Ishikawa (cell line): ENCODE measurements around the gene SNTG2.

Experiments used
- CEBPB ChIP-seq: IDR thresholded peaks from 2 replicates; pipeline ENCODE4 v1.6.1; 2012
- CREB1 ChIP-seq: IDR thresholded peaks from 2 replicates; pipeline ENCODE4 v1.6.1; 2012; ENCODE audit warnings: low read depth
- EGR1 ChIP-seq: IDR thresholded peaks from 2 replicates; pipeline ENCODE4 v1.6.1; 2012
- EP300 ChIP-seq: IDR thresholded peaks from 2 replicates; pipeline ENCODE4 v1.6.1; 2012; ENCODE audit warnings: borderline replicate concordance
- FOXM1 ChIP-seq: IDR thresholded peaks from 2 replicates; pipeline ENCODE4 v1.6.1; 2012; ENCODE audit warnings: low read depth, borderline replicate concordance
- NFIC ChIP-seq: IDR thresholded peaks from 2 replicates; pipeline ENCODE4 v1.6.1; 2012
- RAD21 ChIP-seq: IDR thresholded peaks from 2 replicates; pipeline ENCODE4 v1.6.1; 2012; ENCODE audit warnings: low read depth
- TAF1 ChIP-seq: IDR thresholded peaks from 2 replicates; pipeline ENCODE4 v1.6.1; 2012; ENCODE audit warnings: low read depth, mild to moderate bottlenecking
- TCF12 ChIP-seq: IDR thresholded peaks from 2 replicates; pipeline ENCODE4 v1.6.1; 2012; ENCODE audit warnings: low read depth
- TEAD4 ChIP-seq: IDR thresholded peaks from 2 replicates; pipeline ENCODE4 v1.6.1; 2012
- YY1 ChIP-seq: IDR thresholded peaks from 2 replicates; pipeline ENCODE4 v1.6.1; 2012; ENCODE audit warnings: low read depth
- ZBTB7A ChIP-seq: IDR thresholded peaks from 2 replicates; pipeline ENCODE4 v1.6.1; 2012; ENCODE audit warnings: low read depth
- TF ChIP-seq, protein P1 (sequence below): IDR thresholded peaks from 2 replicates; pipeline ENCODE4 v1.6.1; 2012
- TF ChIP-seq, protein P2 (sequence below): IDR thresholded peaks from 2 replicates; pipeline ENCODE4 v1.6.1; 2012; ENCODE audit warnings: low read depth, mild to moderate bottlenecking
- TF ChIP-seq, protein P3 (sequence below): IDR thresholded peaks from 2 replicates; pipeline ENCODE4 v1.6.1; 2012

The SNTG2 gene

DNA sequence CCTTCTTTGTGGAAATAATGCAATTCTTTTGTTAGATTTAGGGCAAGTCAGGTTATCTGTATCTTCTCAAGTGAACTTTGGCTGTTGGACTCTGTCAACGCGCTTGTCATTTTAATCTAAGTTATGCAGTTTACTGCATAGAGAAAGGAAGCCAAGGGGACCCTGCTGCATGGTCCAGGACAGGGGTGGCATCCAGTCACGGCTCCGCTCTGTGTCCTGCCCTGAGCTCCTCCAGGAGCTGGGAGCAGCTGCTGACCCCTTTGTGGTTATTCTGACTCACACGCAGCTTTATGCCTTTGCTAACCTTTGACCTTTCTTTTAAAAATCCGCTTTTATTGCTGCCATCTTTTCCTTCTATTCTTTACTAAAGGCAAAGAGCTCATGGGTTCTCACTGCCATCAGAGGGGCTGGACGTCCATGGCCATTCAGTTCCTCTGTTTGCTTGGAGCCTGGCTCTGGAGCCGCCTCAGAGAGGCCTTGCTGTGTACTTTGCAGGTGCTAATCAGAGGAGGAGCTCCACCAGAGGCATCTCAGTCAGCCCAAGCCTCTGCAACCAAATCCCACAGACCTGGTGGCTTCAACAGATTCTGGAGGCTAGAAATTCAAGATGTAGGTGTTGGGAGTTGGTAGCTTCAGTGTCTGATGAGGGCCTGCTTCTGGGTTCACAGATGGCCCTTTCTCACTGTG, 39.3 kb downstream of the SNTG2 start:
- TF ChIP-seq EGR1 = no peak
- TF ChIP-seq, protein P1, sequence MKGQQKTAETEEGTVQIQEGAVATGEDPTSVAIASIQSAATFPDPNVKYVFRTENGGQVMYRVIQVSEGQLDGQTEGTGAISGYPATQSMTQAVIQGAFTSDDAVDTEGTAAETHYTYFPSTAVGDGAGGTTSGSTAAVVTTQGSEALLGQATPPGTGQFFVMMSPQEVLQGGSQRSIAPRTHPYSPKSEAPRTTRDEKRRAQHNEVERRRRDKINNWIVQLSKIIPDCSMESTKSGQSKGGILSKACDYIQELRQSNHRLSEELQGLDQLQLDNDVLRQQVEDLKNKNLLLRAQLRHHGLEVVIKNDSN = no peak
- no peak for TF ChIP-seq TAF1
- TF ChIP-seq RAD21 = no peak
- TF ChIP-seq EP300 = no peak
- TF ChIP-seq TCF12 = no peak
- TF ChIP-seq, protein P2, sequence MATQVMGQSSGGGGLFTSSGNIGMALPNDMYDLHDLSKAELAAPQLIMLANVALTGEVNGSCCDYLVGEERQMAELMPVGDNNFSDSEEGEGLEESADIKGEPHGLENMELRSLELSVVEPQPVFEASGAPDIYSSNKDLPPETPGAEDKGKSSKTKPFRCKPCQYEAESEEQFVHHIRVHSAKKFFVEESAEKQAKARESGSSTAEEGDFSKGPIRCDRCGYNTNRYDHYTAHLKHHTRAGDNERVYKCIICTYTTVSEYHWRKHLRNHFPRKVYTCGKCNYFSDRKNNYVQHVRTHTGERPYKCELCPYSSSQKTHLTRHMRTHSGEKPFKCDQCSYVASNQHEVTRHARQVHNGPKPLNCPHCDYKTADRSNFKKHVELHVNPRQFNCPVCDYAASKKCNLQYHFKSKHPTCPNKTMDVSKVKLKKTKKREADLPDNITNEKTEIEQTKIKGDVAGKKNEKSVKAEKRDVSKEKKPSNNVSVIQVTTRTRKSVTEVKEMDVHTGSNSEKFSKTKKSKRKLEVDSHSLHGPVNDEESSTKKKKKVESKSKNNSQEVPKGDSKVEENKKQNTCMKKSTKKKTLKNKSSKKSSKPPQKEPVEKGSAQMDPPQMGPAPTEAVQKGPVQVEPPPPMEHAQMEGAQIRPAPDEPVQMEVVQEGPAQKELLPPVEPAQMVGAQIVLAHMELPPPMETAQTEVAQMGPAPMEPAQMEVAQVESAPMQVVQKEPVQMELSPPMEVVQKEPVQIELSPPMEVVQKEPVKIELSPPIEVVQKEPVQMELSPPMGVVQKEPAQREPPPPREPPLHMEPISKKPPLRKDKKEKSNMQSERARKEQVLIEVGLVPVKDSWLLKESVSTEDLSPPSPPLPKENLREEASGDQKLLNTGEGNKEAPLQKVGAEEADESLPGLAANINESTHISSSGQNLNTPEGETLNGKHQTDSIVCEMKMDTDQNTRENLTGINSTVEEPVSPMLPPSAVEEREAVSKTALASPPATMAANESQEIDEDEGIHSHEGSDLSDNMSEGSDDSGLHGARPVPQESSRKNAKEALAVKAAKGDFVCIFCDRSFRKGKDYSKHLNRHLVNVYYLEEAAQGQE = no peak
- TF ChIP-seq FOXM1 = no peak
- no peak for TF ChIP-seq CREB1

DNA sequence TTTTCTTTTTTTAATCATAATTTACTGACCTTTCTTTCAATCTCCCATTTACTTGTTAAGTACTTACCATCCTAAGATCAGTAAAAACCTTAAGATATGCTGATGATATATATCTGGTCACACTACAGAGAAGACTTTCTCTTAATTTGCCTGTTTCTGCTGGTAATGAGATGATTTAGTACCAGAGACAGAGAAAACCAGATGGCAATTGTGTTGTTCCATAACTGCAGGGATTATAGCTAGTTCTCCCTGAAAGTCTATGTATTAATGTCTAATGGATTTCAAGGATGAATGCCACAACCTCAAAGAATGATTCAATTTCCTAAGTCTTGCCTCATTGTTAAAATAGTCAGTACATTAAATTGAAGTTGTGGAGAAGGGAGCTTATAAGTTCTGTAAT, 40.3 kb downstream of the SNTG2 start:
- TF ChIP-seq EP300 = no peak

DNA sequence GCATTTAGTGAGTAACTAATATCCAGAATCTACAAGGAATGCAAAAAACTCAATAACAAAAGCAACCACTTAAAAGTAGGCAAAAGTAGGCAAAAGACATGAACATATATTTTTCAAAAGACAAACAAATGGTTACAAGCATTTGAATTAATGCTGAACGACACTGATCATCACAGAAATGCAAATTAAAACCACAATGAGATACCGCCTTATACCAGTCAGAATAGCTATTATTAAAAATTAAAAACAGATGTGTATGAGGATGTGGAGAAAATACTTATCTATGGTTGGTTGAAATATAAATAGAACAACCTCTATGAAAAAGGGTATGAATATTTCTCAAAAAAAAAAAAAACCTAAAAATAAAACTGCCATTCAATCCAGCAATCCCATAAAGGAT, 51.7 kb downstream of the SNTG2 start:
- TF ChIP-seq TCF12 = no peak
- TF ChIP-seq, protein P1 = no peak
- no peak for TF ChIP-seq EP300
- no peak for TF ChIP-seq CREB1
- TF ChIP-seq, protein P2 = no peak
- TF ChIP-seq ZBTB7A = no peak
- no peak for TF ChIP-seq EGR1
- TF ChIP-seq NFIC = no peak
- TF ChIP-seq CEBPB = no peak
- TF ChIP-seq YY1 = no peak

DNA sequence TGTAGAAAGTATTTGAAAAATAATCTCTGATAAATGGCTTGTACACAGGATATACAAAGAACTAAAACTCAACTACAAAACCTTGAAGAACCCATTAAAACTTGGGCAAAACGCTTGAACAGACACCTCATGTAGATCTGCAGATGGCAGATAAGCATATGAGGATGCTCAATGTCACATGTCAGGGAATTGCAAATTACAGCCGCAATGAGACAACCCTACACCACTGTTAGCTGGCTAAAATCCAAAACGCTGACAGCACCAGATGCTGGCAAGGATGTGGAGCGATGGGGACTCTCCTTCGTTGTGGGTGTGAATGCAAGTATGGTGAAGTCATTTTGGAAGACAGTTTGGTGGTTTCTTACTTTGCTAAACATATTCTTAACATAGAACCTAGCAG, 53.7 kb downstream of the SNTG2 start:
- no peak for TF ChIP-seq CREB1

DNA sequence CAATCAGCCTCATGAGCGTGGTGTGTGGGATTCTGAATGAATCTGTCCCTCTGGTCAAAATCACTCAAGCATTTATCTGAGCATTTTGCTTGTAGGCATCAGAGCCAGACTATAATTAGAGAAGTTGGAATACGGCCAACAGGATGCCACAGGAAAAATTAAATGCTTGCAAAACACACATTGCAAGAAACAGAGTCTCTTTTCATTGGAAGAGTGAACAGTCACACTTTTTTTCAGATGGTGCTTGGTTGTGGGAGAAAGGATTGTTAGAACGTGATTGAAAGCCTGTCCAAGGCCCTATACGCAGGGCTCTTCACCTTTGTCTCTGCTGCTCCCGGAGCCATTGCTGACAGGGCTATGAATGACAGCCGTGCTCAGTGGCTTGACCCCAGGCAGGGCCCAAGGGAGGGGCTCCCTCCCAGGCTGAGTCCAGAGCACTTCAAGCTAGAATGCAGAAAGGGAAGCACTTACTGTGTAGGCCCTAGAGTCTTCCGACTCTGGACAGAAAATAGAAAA, 59.8 kb downstream of the SNTG2 start:
- no peak for TF ChIP-seq CREB1
- TF ChIP-seq ZBTB7A = no peak
- no peak for TF ChIP-seq EGR1
- no peak for TF ChIP-seq CEBPB
- TF ChIP-seq TAF1 = no peak
- TF ChIP-seq NFIC = no peak
- TF ChIP-seq EP300 = no peak

DNA sequence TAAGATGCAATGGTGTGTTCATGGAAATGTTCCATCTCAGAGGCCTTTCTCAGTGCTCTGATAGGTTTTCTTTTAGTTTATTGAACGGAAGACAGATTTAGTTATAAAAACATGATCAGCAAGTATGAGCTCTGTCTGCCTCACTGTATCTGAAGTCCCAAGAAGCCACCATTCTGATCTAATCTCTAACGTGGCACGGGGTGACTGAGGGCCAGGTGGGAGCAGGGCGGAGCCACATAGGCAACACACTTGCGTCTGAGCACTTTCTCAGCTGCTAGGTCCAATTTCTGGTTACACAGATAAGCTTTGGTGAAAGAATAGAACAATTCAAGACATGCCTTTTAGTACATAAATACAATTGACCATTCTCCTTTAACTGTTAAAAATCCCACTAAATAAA, 60.4 kb downstream of the SNTG2 start:
- TF ChIP-seq TEAD4 (no peak), TCF12 (no peak), YY1 (no peak), EP300 (no peak), NFIC (no peak), TAF1 (no peak), CREB1 (no peak), FOXM1 (no peak), ZBTB7A (no peak), CEBPB (no peak), EGR1 (no peak), RAD21 (no peak)
- TF ChIP-seq, protein P2 = no peak
- TF ChIP-seq, protein P1 = no peak
- TF ChIP-seq, protein P3, sequence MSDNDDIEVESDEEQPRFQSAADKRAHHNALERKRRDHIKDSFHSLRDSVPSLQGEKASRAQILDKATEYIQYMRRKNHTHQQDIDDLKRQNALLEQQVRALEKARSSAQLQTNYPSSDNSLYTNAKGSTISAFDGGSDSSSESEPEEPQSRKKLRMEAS = no peak
